ENCODE measurements around the gene CNKSR2.
A peak's percentile ranks its signal among the peaks of the same experiment; 100 is the strongest.

CNKSR2 gene

DNA sequence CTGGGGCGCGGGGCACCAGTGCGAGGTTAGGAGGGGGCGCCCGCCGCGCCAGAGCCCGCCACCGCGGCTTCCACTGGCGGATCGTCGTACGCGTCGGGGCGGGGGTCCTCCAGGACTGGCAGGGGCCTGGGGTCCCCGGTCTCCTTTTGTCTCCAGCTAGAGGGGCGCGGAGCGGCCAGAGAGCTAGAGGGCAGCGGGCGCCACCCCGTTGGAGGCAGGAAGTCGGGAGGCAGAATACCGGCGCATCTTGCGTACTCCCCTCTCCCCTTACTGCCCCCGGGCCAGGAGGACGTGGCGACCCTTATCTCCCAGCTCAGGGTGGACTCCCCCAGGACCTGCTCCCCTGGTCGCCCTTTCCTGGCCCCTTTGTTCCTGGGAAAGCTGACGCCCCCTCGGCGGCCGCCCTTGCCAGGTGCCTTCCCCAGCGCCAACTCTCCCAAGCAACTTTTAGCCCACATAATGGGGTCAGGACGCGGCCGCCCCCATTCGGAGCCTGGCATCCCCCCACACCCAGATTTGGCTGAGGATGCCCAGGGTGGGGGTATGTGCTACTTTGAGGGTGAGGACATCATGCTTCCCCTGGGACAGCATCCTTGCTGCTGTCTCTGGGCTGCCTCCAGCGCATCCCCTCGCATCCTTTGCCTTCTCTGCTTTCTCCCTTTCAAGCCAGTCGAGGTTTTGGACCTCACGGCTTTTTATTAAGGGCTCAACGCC lies 933 bp downstream of the CNKSR2 start:
- no peak for DNase-seq (ENCODE audit: low read depth, low spot score)
- POLR2A ChIA-PET, result no interaction called here
- CTCF ChIA-PET, result no interaction called here
- TF ChIP-seq, protein P1, sequence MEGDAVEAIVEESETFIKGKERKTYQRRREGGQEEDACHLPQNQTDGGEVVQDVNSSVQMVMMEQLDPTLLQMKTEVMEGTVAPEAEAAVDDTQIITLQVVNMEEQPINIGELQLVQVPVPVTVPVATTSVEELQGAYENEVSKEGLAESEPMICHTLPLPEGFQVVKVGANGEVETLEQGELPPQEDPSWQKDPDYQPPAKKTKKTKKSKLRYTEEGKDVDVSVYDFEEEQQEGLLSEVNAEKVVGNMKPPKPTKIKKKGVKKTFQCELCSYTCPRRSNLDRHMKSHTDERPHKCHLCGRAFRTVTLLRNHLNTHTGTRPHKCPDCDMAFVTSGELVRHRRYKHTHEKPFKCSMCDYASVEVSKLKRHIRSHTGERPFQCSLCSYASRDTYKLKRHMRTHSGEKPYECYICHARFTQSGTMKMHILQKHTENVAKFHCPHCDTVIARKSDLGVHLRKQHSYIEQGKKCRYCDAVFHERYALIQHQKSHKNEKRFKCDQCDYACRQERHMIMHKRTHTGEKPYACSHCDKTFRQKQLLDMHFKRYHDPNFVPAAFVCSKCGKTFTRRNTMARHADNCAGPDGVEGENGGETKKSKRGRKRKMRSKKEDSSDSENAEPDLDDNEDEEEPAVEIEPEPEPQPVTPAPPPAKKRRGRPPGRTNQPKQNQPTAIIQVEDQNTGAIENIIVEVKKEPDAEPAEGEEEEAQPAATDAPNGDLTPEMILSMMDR (IDR thresholded peaks at IDR 0.05; ENCODE audit: insufficient read depth, low read length, missing control alignments), result no peak
- peak overlapping the region; percentile 51 for H3K4me3 ChIP-seq (ENCODE audit: low read depth, low read length)

DNA sequence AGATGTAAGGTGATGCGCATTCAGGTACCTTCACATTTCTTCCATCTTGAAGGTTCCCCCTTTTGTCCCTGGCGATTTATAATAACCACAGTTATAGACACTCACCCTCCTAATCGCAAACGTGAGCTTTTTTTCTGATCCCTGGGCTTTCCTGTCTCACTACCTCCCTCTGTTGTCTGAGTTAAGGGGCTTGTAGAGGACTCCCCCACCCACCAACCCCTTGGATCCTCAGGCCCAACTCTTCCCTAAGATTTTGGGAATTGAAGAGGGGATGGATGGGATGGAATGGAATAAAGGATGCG lies 1.4 kb downstream of the CNKSR2 start:
- no peak for DNase-seq (ENCODE audit: low read depth, low spot score)
- POLR2A ChIA-PET, result no interaction called here
- no peak overlapping the region for H3K4me3 ChIP-seq (ENCODE audit: low read depth, low read length)
- CTCF ChIA-PET, result no interaction called here
- TF ChIP-seq, protein P1 (IDR thresholded peaks at IDR 0.05; ENCODE audit: insufficient read depth, low read length, missing control alignments), result no peak

DNA sequence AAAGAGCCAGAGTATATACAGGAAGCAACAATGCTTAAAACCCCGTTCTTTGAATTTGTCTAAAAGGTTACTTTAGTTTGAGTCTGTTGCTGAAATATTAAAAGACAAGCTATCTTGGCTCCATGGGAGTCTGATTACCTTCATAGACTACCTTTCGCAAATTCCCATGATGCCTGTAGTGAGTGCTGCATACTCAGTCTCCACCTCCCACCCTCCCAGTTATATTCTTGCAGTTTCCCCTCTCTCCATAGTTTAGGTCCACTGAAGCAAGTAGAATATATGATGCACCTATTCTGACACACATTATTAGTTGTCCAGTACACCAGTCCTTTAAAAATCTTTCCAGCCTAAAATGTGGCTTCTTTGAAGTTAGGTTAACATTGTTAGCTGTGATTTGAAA lies 2.4 kb downstream of the CNKSR2 start:
- DNase-seq (ENCODE audit: low read depth, low spot score), result no peak
- ChIA-PET CTCF (no interaction called here), POLR2A (no interaction called here)
- TF ChIP-seq, protein P1 (IDR thresholded peaks at IDR 0.05; ENCODE audit: insufficient read depth, low read length, missing control alignments), result no peak
- no peak overlapping the region for H3K4me3 ChIP-seq (ENCODE audit: low read depth, low read length)

DNA sequence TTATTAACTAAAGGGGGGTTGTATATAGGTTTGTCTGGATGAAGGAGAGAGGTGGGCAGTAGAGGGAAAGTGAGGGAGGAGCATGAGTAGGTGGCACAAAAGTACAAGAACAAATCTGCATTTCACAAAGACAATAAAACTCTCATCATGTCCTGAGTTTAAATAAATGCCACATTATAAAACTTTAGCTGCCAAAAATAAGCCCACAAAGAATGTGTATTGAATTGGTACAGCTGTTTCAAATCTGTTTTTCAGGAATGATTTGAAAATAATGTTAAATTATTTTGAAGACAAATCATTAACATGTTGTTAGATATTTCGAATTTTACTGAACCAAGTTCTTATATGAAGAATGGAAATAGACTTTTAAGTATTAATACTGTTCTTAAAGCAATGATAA lies 5.8 kb downstream of the CNKSR2 start:
- TF ChIP-seq, protein P1 (IDR thresholded peaks at IDR 0.05; ENCODE audit: insufficient read depth, low read length, missing control alignments), result no peak
- DNase-seq (ENCODE audit: low read depth, low spot score), result no peak
- CTCF ChIA-PET, result no interaction called here
- POLR2A ChIA-PET, result no interaction called here
- H3K4me3 ChIP-seq (ENCODE audit: low read depth, low read length), result no peak overlapping the region

DNA sequence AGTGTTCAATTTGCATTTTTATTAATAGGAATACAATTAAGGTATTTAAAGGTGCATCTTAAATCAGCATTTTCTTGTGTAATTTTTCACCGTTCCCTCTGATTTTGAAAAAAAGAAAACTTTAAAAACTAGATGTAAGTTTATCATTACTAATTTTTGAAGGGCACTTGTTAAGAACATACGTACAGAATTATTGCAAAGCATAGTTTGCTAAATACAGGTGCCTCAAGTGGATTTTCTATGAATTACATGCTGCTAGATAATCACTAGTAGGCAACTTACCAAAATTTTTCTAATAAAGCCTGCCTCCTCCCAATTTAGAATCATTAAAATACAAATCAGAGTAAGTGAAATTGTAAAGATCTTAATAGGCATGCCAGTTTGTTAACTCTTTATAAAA lies 8.5 kb downstream of the CNKSR2 start:
- no peak overlapping the region for H3K4me3 ChIP-seq (ENCODE audit: low read depth, low read length)
- ChIA-PET POLR2A (no interaction called here), CTCF (no interaction called here)
- DNase-seq (ENCODE audit: low read depth, low spot score), result no peak
- TF ChIP-seq, protein P1 (IDR thresholded peaks at IDR 0.05; ENCODE audit: insufficient read depth, low read length, missing control alignments), result no peak

DNA sequence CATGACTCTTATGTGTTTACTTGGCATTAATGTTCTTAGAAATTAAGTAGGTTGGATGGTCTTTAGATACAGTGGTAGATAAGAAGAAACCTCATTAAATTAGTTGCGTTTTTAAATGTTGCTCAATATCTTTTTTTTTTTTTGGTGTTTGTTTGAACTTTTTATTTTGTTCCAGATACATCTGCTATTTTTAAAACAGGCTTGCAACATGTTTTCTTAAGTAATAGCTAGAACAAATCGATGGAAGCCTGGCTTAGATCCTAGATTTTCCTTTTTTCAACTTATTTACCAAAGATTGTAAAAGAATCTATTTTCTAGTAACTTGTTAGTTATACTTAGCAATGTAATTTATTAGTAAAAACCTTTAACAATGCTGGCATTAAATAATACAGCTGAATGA lies 9.3 kb downstream of the CNKSR2 start:
- no peak overlapping the region for H3K4me3 ChIP-seq (ENCODE audit: low read depth, low read length)
- TF ChIP-seq, protein P1 (IDR thresholded peaks at IDR 0.05; ENCODE audit: insufficient read depth, low read length, missing control alignments), result no peak
- ChIA-PET POLR2A (no interaction called here), CTCF (no interaction called here)
- no peak for DNase-seq (ENCODE audit: low read depth, low spot score)

All from AG04449 (cell line).